Panc1 (cell line): ENCODE data around the gene TRAPPC6A. TPM values are rescaled to one million over a fixed set of nuclear protein-coding genes. Genes with fewer than 3 reads are reported as not detected.

Experiments used
- ATAC-seq: fragments of 200-7000 bp; cut with Tn5 transposase; 2 replicates; pipeline ENCODE4 v1.9.1; 2020; ENCODE audit warnings: mild to moderate bottlenecking, moderate library complexity
- Bru-seq: library from RNA; stranded (reverse); fragments of 400-500 nt; gene quantifications from one replicate; lab custom pipeline; 2021; lab: Mats Ljungman, UMichigan
- BruChase-seq, 2 experiments: library from RNA; stranded (reverse); fragments of 400-500 nt; gene quantifications; one replicate each; lab custom pipeline; 2021; lab: Mats Ljungman, UMichigan
- BruUV-seq: library from RNA; stranded (reverse); fragments of 400-500 nt; replicated peaks from 2 replicates; lab custom pipeline; 2021; lab: Mats Ljungman, UMichigan
- CTCF ChIA-PET: fragments of 300-600 bp; sonication (Branson Sonifier 250); formaldehyde crosslinking; loops from one replicate; lab custom pipeline; 2022; ENCODE audit warnings: antibody characterized with exemption; lab: Charles Lee
- POLR2A ChIA-PET: fragments of 300-600 bp; sonication (Branson Sonifier 250); formaldehyde crosslinking; loops from one replicate; lab custom pipeline; 2022; ENCODE audit warnings: antibody characterized with exemption; lab: Charles Lee
- DNase-seq: peaks from one replicate; pipeline ENCODE4 v3.0.0-alpha.2; 2010; ENCODE audit warnings: low read depth, low spot score
- H3K27ac ChIP-seq: 2 replicates; pipeline ENCODE4 v1.5.1; 2011; ENCODE audit warnings: mild to moderate bottlenecking, low read length, inconsistent platforms
- H3K27me3 ChIP-seq: fragments of 200-500 bp; sonication (Bioruptor generic); 2 replicates; pipeline ENCODE4 v1.6.0; 2014; ENCODE audit warnings: low read length, inconsistent platforms; ENCODE audit not compliant: control insufficient read depth, insufficient read depth
- H3K36me3 ChIP-seq: fragments of 200-500 bp; sonication (Bioruptor generic); 2 replicates; pipeline ENCODE4 v1.5.1; 2014; ENCODE audit warnings: inconsistent platforms, mild to moderate bottlenecking, low read length, moderate library complexity; ENCODE audit not compliant: control insufficient read depth, insufficient read depth
- H3K4me1 ChIP-seq: 2 replicates; pipeline ENCODE4 v1.5.1; 2011; ENCODE audit warnings: inconsistent platforms, mild to moderate bottlenecking, low read length, moderate library complexity; ENCODE audit not compliant: control insufficient read depth, insufficient read depth
- H3K4me3 ChIP-seq, 2 experiments: 2 replicates each; pipeline ENCODE4 v1.5.1; 2011 to 2012; ENCODE audit warnings: low read depth in 2 of 2, low read length in 2 of 2, mild to moderate bottlenecking in 2 of 2, inconsistent platforms in 1 of 2, moderate library complexity in 1 of 2
- H3K9me3 ChIP-seq: fragments of 200-500 bp; sonication (Bioruptor generic); 2 replicates; pipeline ENCODE4 v1.5.1; 2014; ENCODE audit warnings: low read depth, mild to moderate bottlenecking, inconsistent platforms, low read length, moderate library complexity; ENCODE audit not compliant: control insufficient read depth, insufficient read depth
- CTCF ChIP-seq: fragments of 450-650 bp; IDR thresholded peaks from 2 replicates; pipeline ENCODE4 v1.5.1; 2017; ENCODE audit warnings: mild to moderate bottlenecking
- POLR2AphosphoS5 ChIP-seq: IDR thresholded peaks from 2 replicates; pipeline ENCODE4 v1.6.1; 2012; ENCODE audit warnings: mild to moderate bottlenecking, low read depth, low read length, moderate library complexity
- REST ChIP-seq, 2 experiments: IDR thresholded peaks; 2 replicates each; pipeline ENCODE4 v1.6.1; 2011 to 2012; ENCODE audit warnings: low read depth in 2 of 2, control low read depth in 1 of 2, low read length in 1 of 2, mild to moderate bottlenecking in 1 of 2, moderate library complexity in 1 of 2; ENCODE audit not compliant: insufficient read depth in 1 of 2
- SIN3A ChIP-seq: IDR thresholded peaks from 2 replicates; pipeline ENCODE4 v1.6.1; 2012; ENCODE audit warnings: low read depth, mild to moderate bottlenecking, low read length, moderate library complexity, borderline replicate concordance; ENCODE audit not compliant: insufficient read depth
- TCF7L2 ChIP-seq: IDR thresholded peaks from 2 replicates; pipeline ENCODE4 v1.6.1; 2011; ENCODE audit warnings: mild to moderate bottlenecking, low read depth, low read length, inconsistent platforms
- in situ Hi-C: cut with HindIII; loops from 2 replicates; pipeline ENCODE4 v1.10.0; 2016; ENCODE audit warnings: low sequenced_read_pairs, low pct_unique_long_range_greater_than_20kb
- intact Hi-C: fragments of 100-400 bp; cut with micrococcal nuclease; formaldehyde crosslinking; loops from one replicate; pipeline ENCODE4 v1.10.0; 2022; ENCODE audit not compliant: unreplicated experiment
- long read RNA-seq: library from polyadenylated mRNA; unstranded; transcript quantifications from one replicate; pipeline ENCODE4 v2.0.0, GENCODE V29; 2021; ENCODE audit not compliant: unreplicated experiment
- polyA plus RNA-seq: library from polyadenylated mRNA; unstranded; fragments of >200 nt; gene quantifications from one replicate; pipeline ENCODE4 v1.2.1, GENCODE V29; 2012; ENCODE audit warnings: missing spikeins; ENCODE audit not compliant: insufficient read length
- total RNA-seq: library from RNA; stranded (reverse); gene quantifications from one replicate; pipeline ENCODE4 v1.2.1, GENCODE V29; 2021; ENCODE audit not compliant: unreplicated experiment

The TRAPPC6A gene
- 24.7 TPM for total RNA-seq
- 43.2 TPM for polyA plus RNA-seq
- percentile 49 among the genes with signal in this experiment for Bru-seq, nascent RNA
- BruChase-seq, experiment 1, labeled RNA remaining after a 2-hour chase: percentile 50 among the genes with signal in this experiment
- BruChase-seq, experiment 2, labeled RNA remaining after a 6-hour chase: percentile 47 among the genes with signal in this experiment
- long read RNA-seq, partial matches to known transcripts: 2 of 36 reads
- long read RNA-seq, other reads (novel, unspliced or antisense): 26 of 36 reads

- H3K4me3 ChIP-seq: peak within 1 kb of the TSS; percentile 88 to 90
- in situ Hi-C loops (no loop called here), intact Hi-C loops (no loop called here)
- ChIA-PET CTCF (no interaction called here), POLR2A (interaction anchor here (0.7 kb wide), 1 partner anchor 26 kb away, joined by 5 read pairs; no protein-coding TSS in a partner anchor)
- TF ChIP-seq SIN3A: no peak; the same call in 1 of the 2 replicates
- TF ChIP-seq POLR2AphosphoS5: peak; percentile 55; the same call in 1 of the 2 replicates
- ATAC-seq (peak; percentile 5), DNase-seq (no peak)
- H3K36me3 ChIP-seq: no peaks in the 10 kb centered on the region
- H3K4me1 ChIP-seq: no peaks in the 10 kb centered on the region
- peak within 1 kb of the TSS; percentile 85 for H3K27ac ChIP-seq
- H3K9me3 ChIP-seq: no peaks in the 10 kb centered on the region
- H3K27me3 ChIP-seq: no peaks in the 10 kb centered on the region
- TSS peak; percentile 98 for BruUV-seq
These were observed at the start of gene TRAPPC6A for GRCh38 chr19:45177817-45178261. TRAPPC6A (minus strand) TSS chr19:45178237; CDS start chr19:45178218, 19 bp downstream.

- ChIA-PET CTCF (no interaction called here), POLR2A (no interaction called here)
- BruUV-seq: no TSS peak
- H3K36me3 ChIP-seq: no peaks in the 10 kb centered on the region
- DNase-seq (no peak), ATAC-seq (no peak)
- H3K27ac ChIP-seq: no peak overlapping the region
- TF ChIP-seq CTCF: no peak
- no peak for TF ChIP-seq TCF7L2
- TF ChIP-seq POLR2AphosphoS5: no peak
- TF ChIP-seq REST (IDR thresholded peaks at IDR 0.05; ENCODE audit: insufficient read depth in 1 of 2, low read depth in 2 of 2, low read length in 1 of 2): no peak
- no peak for TF ChIP-seq SIN3A
- no peak overlapping the region for H3K4me3 ChIP-seq
- H3K27me3 ChIP-seq: no peaks in the 10 kb centered on the region
- in situ Hi-C loops (no loop called here), intact Hi-C loops (no loop called here)
- H3K4me1 ChIP-seq: no peaks in the 10 kb centered on the region
- H3K9me3 ChIP-seq: no peaks in the 10 kb centered on the region
These were observed 46.6 kb upstream of the TRAPPC6A start for GRCh38 chr19:45224645-45225044.

GRCh38 chr19:45223879-45224278 is 45.8 kb upstream of the TRAPPC6A start:
- ChIA-PET CTCF (no interaction called here), POLR2A (no interaction called here)
- Histone ChIP-seq H3K27ac (no peak overlapping the region), H3K9me3 (no peaks in the 10 kb centered on the region), H3K4me3 (no peak overlapping the region), H3K27me3 (no peaks in the 10 kb centered on the region), H3K36me3 (no peaks in the 10 kb centered on the region), H3K4me1 (no peaks in the 10 kb centered on the region)
- in situ Hi-C loops: no loop called here
- no TSS peak for BruUV-seq
- intact Hi-C loops: no loop called here
- ATAC-seq (no peak), DNase-seq (no peak)
- no peak for TF ChIP-seq CTCF
- no peak for TF ChIP-seq POLR2AphosphoS5
- TF ChIP-seq REST (IDR thresholded peaks at IDR 0.05; ENCODE audit: insufficient read depth in 1 of 2, low read depth in 2 of 2, low read length in 1 of 2): no peak
- TF ChIP-seq SIN3A: no peak
- TF ChIP-seq TCF7L2: no peak
